Body of pancreas (tissue), 4 donors: ENCODE results near the gene CSF2. TPM values are rescaled to one million over a fixed set of nuclear protein-coding genes. Genes with fewer than 3 reads are reported as not detected.

Source experiments
- ATAC-seq: fragments of 150-250 bp; one replicate; pipeline ENCODE4 v1.9.1; 2016
- DNase-seq, 4 donors: peaks; one replicate each; pipeline ENCODE4 v3.0.0-alpha.2; 2019
- H3K27ac ChIP-seq, 4 donors: fragments of 200-600 bp; sonication (generic); 1 replicate in 3 of 4; 2 replicates in 1 of 4; pipeline versions ENCODE4 v1.5.1 to v1.6.1; 2016 to 2019; ENCODE audit warnings: mild to moderate bottlenecking in 1 of 4, mixed read lengths in 1 of 4, moderate library complexity in 1 of 4
- H3K27me3 ChIP-seq, 2 donors: fragments of 200-600 bp; sonication (generic); one replicate each; pipeline ENCODE4 v1.6.0; 2016; ENCODE audit warnings: mild to moderate bottlenecking in 1 of 2
- H3K36me3 ChIP-seq, 2 donors: fragments of 200-600 bp; sonication (generic); replicated peaks in 1 of 2; 2 replicates each; pipeline ENCODE4 v1.5.1; 2016; ENCODE audit warnings: low read depth in 2 of 2; ENCODE audit not compliant: insufficient read depth in 1 of 2
- H3K4me1 ChIP-seq: fragments of 200-600 bp; sonication (generic); one replicate; pipeline ENCODE4 v1.6.0; 2016
- H3K4me3 ChIP-seq, 2 donors: fragments of 200-600 bp; sonication (generic); 1 replicate in 1 of 2; 2 replicates in 1 of 2; pipeline ENCODE4 v1.5.1; 2016 to 2019
- H3K9me3 ChIP-seq, 3 donors: fragments of 200-600 bp; sonication (generic); 1 replicate in 2 of 3; 2 replicates in 1 of 3; pipeline ENCODE4 v1.5.1; 2016
- POLR2A ChIP-seq, 3 donors: fragments of 450-650 bp; IDR thresholded peaks; one replicate each; pipeline ENCODE4 v1.6.1; 2016; ENCODE audit warnings: antibody characterized with exemption in 3 of 3, mild to moderate bottlenecking in 2 of 3
- WGBS, 2 donors: methylation state at CpG; one replicate each; pipeline ENCODE4 v1.1.5; 2017; 5-methylcytosine and 5-hydroxymethylcytosine counted together
- intact Hi-C: fragments of 100-400 bp; cut with DNase I; formaldehyde crosslinking; loops from one replicate; pipeline ENCODE4 v1.15.1; 2023
- total RNA-seq, 2 donors: library from RNA; depleted of rRNA; stranded (reverse); fragments of >200 nt; gene quantifications; one replicate each; pipeline ENCODE4 v1.1.0, GENCODE V29; 2016
- TF ChIP-seq, protein P1 (sequence below), 7 experiments: fragments of 450-650 bp in 4 of 7; fragments of 200-600 bp in 3 of 7; sonication (generic) in 3 of 7; IDR thresholded peaks; one replicate each; pipeline ENCODE4 v1.5.1; 2016 to 2019; ENCODE audit warnings: antibody characterized with exemption in 7 of 7

The CSF2 gene
- total RNA-seq, 2 donors from 2014 or later, result not detected

DNA sequence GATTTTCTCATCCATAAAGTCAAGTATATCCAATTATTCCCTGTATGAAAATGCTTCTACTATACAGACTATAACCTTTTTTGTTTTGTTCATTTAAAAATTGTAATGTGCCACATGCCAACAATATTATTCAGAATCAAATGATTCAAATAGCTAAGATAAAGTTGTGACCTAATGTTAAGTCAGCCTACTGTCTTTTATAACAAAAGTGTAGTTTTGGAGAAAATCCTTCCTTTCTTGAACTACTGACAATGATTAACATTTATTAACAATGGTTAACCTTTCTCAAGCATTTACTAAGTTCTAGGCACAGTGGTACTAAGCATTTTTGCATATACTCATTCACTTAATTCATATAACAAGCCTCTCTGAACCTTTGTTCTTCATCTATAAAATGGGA, 25.0 kb downstream of the CSF2 start:
- intact Hi-C loops, result no loop called here
- Histone ChIP-seq H3K4me1 (peaks cover 9% of the 10 kb centered on the region), H3K9me3 (no peaks in the 10 kb centered on the region), H3K27ac (no peak overlapping the region), H3K27me3 (no peaks in the 10 kb centered on the region), H3K4me3 (no peak overlapping the region), H3K36me3 (no peaks in the 10 kb centered on the region)
- TF ChIP-seq, protein P1, sequence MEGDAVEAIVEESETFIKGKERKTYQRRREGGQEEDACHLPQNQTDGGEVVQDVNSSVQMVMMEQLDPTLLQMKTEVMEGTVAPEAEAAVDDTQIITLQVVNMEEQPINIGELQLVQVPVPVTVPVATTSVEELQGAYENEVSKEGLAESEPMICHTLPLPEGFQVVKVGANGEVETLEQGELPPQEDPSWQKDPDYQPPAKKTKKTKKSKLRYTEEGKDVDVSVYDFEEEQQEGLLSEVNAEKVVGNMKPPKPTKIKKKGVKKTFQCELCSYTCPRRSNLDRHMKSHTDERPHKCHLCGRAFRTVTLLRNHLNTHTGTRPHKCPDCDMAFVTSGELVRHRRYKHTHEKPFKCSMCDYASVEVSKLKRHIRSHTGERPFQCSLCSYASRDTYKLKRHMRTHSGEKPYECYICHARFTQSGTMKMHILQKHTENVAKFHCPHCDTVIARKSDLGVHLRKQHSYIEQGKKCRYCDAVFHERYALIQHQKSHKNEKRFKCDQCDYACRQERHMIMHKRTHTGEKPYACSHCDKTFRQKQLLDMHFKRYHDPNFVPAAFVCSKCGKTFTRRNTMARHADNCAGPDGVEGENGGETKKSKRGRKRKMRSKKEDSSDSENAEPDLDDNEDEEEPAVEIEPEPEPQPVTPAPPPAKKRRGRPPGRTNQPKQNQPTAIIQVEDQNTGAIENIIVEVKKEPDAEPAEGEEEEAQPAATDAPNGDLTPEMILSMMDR (IDR thresholded peaks at IDR 0.05), result no peak
- no peak for TF ChIP-seq POLR2A (IDR thresholded peaks at IDR 0.05)
- ATAC-seq (no peak), DNase-seq (no peak)

DNA sequence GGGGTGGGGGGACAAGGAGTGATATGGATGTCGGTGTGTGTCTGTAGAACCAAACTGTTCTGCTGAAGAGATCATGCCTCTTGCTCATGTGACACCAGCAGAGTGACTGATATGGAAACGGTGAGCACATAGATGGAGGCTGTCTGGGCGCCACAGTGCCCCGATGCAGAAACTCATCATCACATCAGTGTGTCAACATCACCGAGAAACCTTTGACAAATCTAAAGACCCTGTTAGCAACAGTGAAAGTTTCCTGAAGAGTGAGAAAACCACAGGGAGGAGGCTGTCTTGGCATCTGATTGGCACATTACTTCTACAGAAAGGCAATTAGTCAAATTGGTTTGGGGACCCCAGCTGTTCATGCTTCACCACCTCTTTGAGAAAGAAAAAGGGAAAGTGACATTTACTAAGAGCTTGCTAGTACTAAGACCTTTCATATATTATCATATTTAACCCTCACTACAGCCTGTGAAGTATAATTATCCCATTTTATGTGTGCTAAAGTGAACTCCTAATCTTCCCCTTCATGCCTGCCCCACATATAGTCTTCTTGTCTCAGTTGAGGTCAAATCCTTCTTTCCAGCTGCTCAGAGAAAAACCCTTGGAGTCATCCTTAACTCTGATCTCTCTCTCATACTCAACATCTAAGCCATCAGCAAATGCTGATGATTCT, 25.6 kb downstream of the CSF2 start:
- peaks cover 15% of the 10 kb centered on the region for H3K4me1 ChIP-seq
- no peaks in the 10 kb centered on the region for H3K27me3 ChIP-seq
- intact Hi-C loops, result no loop called here
- H3K4me3 ChIP-seq, result no peak overlapping the region
- TF ChIP-seq, protein P1 (IDR thresholded peaks at IDR 0.05), result no peak
- no peak for TF ChIP-seq POLR2A (IDR thresholded peaks at IDR 0.05)
- H3K27ac ChIP-seq, result no peak overlapping the region
- WGBS, 2 donors, result 54 to 58% methylated on average over 5 of the region's 5 CpGs
- H3K9me3 ChIP-seq, result no peaks in the 10 kb centered on the region
- H3K36me3 ChIP-seq, result no peaks in the 10 kb centered on the region
- ATAC-seq, result no peak
- no peak for DNase-seq

DNA sequence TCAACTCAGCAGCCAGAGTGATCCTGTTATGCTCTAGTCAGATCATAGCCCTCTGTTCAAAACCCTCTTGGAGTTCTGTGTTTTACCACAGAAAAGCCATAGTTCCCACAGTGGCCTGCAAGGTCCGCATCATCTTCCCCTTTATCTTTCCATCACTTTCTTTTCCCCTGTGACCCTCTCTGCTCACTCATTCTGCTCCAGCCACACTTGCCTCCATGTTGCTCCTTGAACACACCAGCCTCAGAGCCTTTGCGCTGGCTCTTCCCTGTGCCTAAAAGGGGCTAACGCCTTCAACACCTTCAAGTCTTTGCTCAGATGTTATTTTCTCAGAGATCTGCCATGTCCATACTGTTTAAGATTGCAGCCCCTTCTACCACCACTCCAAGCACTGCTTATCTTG, 26.3 kb downstream of the CSF2 start:
- no peak overlapping the region for H3K4me3 ChIP-seq
- H3K27me3 ChIP-seq, result no peaks in the 10 kb centered on the region
- ATAC-seq (no peak), DNase-seq (no peak)
- H3K36me3 ChIP-seq, result no peaks in the 10 kb centered on the region
- H3K27ac ChIP-seq, result no peak overlapping the region
- intact Hi-C loops, result no loop called here
- peaks cover 15% of the 10 kb centered on the region for H3K4me1 ChIP-seq
- 85% methylated on average over 3 of the region's 3 CpGs for WGBS, 2 donors
- TF ChIP-seq, protein P1 (IDR thresholded peaks at IDR 0.05), result no peak
- no peak for TF ChIP-seq POLR2A (IDR thresholded peaks at IDR 0.05)
- H3K9me3 ChIP-seq, result no peaks in the 10 kb centered on the region

DNA sequence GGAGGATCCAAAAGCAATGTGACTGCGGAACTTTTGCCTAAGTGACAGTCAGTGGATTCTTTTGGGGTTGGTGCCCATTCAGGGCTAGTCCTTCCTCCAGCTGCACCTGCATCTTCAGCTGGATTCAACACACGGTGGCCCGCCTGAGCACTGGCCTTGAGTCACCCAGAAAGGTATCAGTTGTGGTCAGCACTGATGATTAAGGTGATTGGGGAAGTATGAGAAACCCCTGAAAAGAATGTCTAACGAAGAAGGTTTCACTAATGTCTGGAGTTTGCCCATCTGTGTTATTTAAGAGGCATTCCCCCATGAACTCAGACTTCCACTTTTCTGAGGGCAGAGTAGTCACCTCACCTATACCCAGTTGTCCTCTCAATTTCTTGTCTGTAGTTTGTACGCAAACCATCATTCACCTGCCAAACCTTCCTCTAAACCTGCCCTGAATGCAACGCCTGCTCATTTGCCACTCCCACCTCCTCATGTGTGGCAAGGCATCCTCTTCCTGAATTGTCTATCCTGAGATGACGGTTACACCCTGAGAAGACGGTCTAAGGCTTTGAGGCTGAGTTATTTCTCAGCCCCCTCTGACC, 27.2 kb downstream of the CSF2 start:
- H3K4me1 ChIP-seq, result peaks cover 15% of the 10 kb centered on the region
- H3K4me3 ChIP-seq, result no peak overlapping the region
- intact Hi-C loops, result no loop called here
- TF ChIP-seq, protein P1 (IDR thresholded peaks at IDR 0.05), result no peak
- no peak for TF ChIP-seq POLR2A (IDR thresholded peaks at IDR 0.05)
- no peak overlapping the region for H3K27ac ChIP-seq
- no peaks in the 10 kb centered on the region for H3K9me3 ChIP-seq
- H3K36me3 ChIP-seq, result no peaks in the 10 kb centered on the region
- WGBS, 2 donors, result 81% methylated on average over 8 of the region's 8 CpGs
- no peak for ATAC-seq
- no peaks in the 10 kb centered on the region for H3K27me3 ChIP-seq
- DNase-seq, result no peak

DNA sequence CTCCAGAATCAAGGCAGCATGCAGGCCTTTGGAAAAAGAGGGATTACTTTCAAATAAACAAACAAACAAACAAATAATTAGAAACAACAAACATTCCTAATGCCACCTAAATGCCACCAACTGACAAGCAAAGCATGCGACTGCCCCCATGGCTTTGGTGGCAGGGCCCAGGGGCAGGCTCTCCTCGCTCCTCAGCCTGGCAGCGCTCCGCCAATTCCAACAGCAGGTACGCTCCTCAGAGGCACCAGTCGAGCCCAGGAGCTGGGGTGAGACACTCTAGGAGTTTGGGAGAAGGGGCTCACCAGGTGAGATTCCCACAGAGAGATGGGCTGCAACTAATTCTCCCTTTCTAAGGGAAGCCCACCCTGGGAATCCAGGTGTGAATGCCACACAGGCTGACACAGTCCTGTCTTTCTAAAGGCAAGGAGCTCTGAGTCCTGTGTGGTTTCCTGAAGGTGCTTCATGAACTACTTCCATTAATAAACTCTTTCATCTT, 27.8 kb downstream of the CSF2 start:
- no peaks in the 10 kb centered on the region for H3K27me3 ChIP-seq
- no peak overlapping the region for H3K27ac ChIP-seq
- ATAC-seq (no peak), DNase-seq (no peak)
- H3K4me1 ChIP-seq, result peaks cover 15% of the 10 kb centered on the region
- H3K9me3 ChIP-seq, result no peaks in the 10 kb centered on the region
- no peaks in the 10 kb centered on the region for H3K36me3 ChIP-seq
- WGBS, 2 donors, result 94 to 96% methylated on average over 6 of the region's 6 CpGs
- TF ChIP-seq, protein P1 (IDR thresholded peaks at IDR 0.05), result no peak
- no peak for TF ChIP-seq POLR2A (IDR thresholded peaks at IDR 0.05)
- H3K4me3 ChIP-seq, result no peak overlapping the region
- intact Hi-C loops, result no loop called here
